Gastroesophageal sphincter (tissue), 4 donors: Measurements from ENCODE around the gene ELL2. TPM values are rescaled to one million over a fixed set of nuclear protein-coding genes. Genes with fewer than 3 reads are reported as not detected.
"Not testable (repeated sequence)": the region's sequence is repeated elsewhere in the genome, so short reads cannot be mapped to it uniquely, and the experiment has no call there.

Experiments used
- ATAC-seq: fragments of 150-250 bp; one replicate; pipeline ENCODE4 v1.9.1; 2016; ENCODE audit warnings: mild to moderate bottlenecking, moderate library complexity
- H3K27ac ChIP-seq, 4 donors: fragments of 200-600 bp; sonication (generic) in 3 of 4; 1 replicate in 3 of 4; 2 replicates in 1 of 4; pipeline ENCODE4 v1.5.1; 2016 to 2019
- H3K27me3 ChIP-seq: fragments of 200-600 bp; sonication (generic); one replicate; pipeline ENCODE4 v1.5.1; 2019
- H3K36me3 ChIP-seq, 2 donors: fragments of 200-600 bp; sonication (generic); one replicate each; pipeline ENCODE4 v1.5.1; 2019; ENCODE audit warnings: control low read depth in 1 of 2
- H3K4me1 ChIP-seq, 3 donors: fragments of 200-600 bp; sonication (generic); 1 replicate in 2 of 3; 2 replicates in 1 of 3; pipeline ENCODE4 v1.5.1; 2016 to 2019; ENCODE audit warnings: control low read depth in 2 of 3
- H3K4me3 ChIP-seq, 2 donors: fragments of 200-600 bp; sonication (generic); one replicate each; pipeline ENCODE4 v1.5.1; 2019; ENCODE audit warnings: mild to moderate bottlenecking in 1 of 2, moderate library complexity in 1 of 2
- H3K9me3 ChIP-seq, 3 donors: fragments of 200-600 bp; sonication (generic); one replicate each; pipeline ENCODE4 v1.5.1; 2017 to 2019; ENCODE audit warnings: control low read depth in 2 of 3
- CTCF ChIP-seq, 4 experiments: fragments of 200-600 bp in 2 of 4; fragments of 450-650 bp in 2 of 4; sonication (generic) in 1 of 4; IDR thresholded peaks; one replicate each; pipeline ENCODE4 v1.5.1; 2017 to 2019; ENCODE audit warnings: antibody characterized with exemption in 4 of 4, mild to moderate bottlenecking in 2 of 4, moderate library complexity in 2 of 4
- EP300 ChIP-seq: sonication (generic); formaldehyde crosslinking; IDR thresholded peaks from one replicate; pipeline ENCODE4 v1.6.1; 2017; ENCODE audit warnings: antibody characterized with exemption, mild to moderate bottlenecking
- POLR2A ChIP-seq, 2 donors: fragments of 450-650 bp; IDR thresholded peaks; one replicate each; pipeline ENCODE4 v1.6.1; 2017; ENCODE audit warnings: antibody characterized with exemption in 2 of 2, mild to moderate bottlenecking in 2 of 2, moderate library complexity in 1 of 2
- POLR2AphosphoS5 ChIP-seq: sonication (generic); formaldehyde crosslinking; IDR thresholded peaks from one replicate; pipeline ENCODE4 v1.6.1; 2017; ENCODE audit warnings: antibody characterized with exemption
- WGBS, 2 donors: methylation state at CpG; one replicate each; pipeline ENCODE4 v1.1.5; 2018; ENCODE audit warnings: low coverage in 1 of 2; 5-methylcytosine and 5-hydroxymethylcytosine counted together
- total RNA-seq, 4 donors: library from RNA; depleted of rRNA; stranded (reverse); fragments of >200 nt; gene quantifications; one replicate each; pipeline ENCODE4 v1.1.0, GENCODE V29; 2016

ELL2 gene
- total RNA-seq, 4 donors from 2014 or later = 38.4 to 117 (median 59.3) TPM

- Histone ChIP-seq H3K27me3 (no peaks in the 10 kb centered on the region), H3K36me3 (no peaks in the 10 kb centered on the region), H3K27ac (no peak overlapping the region), H3K4me1 (peaks cover 0 to 52% (median 4%) of the 10 kb centered on the region in 3 donors), H3K9me3 (no peaks in the 10 kb centered on the region), H3K4me3 (no peak overlapping the region)
- 97 to 98% methylated on average over 7 of the region's 7 CpGs for WGBS, 2 donors
- TF ChIP-seq EP300 (no peak), POLR2AphosphoS5 (no peak), POLR2A (IDR thresholded peaks at IDR 0.05) (no peak), CTCF (IDR thresholded peaks at IDR 0.05) (no peak)
- no peak for ATAC-seq
Observed at GRCh38 chr5:95928724-95929253, 32.9 kb downstream of the ELL2 start.

DNA sequence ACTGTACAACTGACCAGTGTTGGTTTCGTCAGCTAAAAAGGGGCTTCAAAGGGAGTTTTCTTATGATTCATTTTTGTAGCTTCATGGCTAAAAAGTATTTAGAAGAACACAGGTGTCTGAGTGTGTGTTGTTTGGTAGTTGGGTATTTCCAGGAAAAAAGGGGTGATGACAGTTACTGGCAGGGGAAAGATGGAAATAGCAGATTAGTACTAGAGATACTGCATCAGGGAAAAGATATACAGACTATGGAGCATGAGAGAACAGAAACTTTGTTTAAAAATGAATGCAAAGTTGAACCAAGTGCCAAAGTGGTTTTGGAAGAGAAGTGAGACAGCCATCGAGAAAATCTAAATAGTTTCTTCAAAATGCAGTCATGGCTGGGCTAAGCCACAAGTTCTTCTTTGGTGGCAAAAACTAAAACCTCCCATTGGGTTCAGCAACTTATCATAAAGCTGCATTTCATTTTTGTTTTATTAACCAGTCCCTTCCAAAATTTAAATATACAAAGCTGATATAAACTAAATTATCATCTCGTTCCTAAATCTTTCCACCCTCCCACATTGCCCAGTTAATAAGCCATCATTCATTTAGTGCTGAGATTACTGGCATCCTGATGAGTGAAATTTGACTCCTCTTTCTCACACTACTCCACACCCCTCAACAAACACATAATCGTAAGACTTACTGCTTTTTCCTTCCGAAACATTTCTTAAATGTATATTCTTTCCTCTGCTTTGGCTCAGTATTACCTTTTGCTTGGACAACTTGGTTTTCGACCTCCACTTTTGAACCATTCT is 33.5 kb downstream of the ELL2 start:
- WGBS, 2 donors = 34% methylated on average over 5 to 6 of the region's 6 CpGs
- no peaks in the 10 kb centered on the region for H3K36me3 ChIP-seq
- no peaks in the 10 kb centered on the region for H3K27me3 ChIP-seq
- peaks cover 0 to 59% (median 4%) of the 10 kb centered on the region in 3 donors for H3K4me1 ChIP-seq
- no peak overlapping the region for H3K4me3 ChIP-seq
- peak overlapping the region in 1 of 4 donors; percentile 9 for H3K27ac ChIP-seq
- TF ChIP-seq POLR2AphosphoS5 (no peak), EP300 (no peak), CTCF (IDR thresholded peaks at IDR 0.05) (no peak), POLR2A (IDR thresholded peaks at IDR 0.05) (no peak)
- no peaks in the 10 kb centered on the region for H3K9me3 ChIP-seq
- ATAC-seq = no peak

GRCh38 chr5:95927300-95927699 is 34.4 kb downstream of the ELL2 start:
- WGBS, 2 donors = 69% methylated on average over 4 of the region's 13 CpGs; no CpG with 5 or more reads in 1 of the 2 donors
- H3K27me3 ChIP-seq, ATAC-seq, H3K9me3 ChIP-seq, H3K27ac ChIP-seq, H3K36me3 ChIP-seq, H3K4me3 ChIP-seq: not testable (repeated sequence)
- peak; percentile 45 for TF ChIP-seq POLR2AphosphoS5
- peaks cover 0 to 64% (median 4%) of the 10 kb centered on the region in 3 donors for H3K4me1 ChIP-seq

GRCh38 chr5:95925939-95926338 is 35.7 kb downstream of the ELL2 start:
- no peak overlapping the region for H3K4me3 ChIP-seq
- H3K36me3 ChIP-seq = no peaks in the 10 kb centered on the region
- no peak for ATAC-seq
- no peaks in the 10 kb centered on the region for H3K9me3 ChIP-seq
- TF ChIP-seq POLR2AphosphoS5 (no peak), EP300 (no peak), POLR2A (IDR thresholded peaks at IDR 0.05) (no peak), CTCF (IDR thresholded peaks at IDR 0.05) (no peak)
- H3K27ac ChIP-seq = no peak overlapping the region
- H3K27me3 ChIP-seq = no peaks in the 10 kb centered on the region
- H3K4me1 ChIP-seq = peaks cover 0 to 54% (median 4%) of the 10 kb centered on the region in 3 donors

DNA sequence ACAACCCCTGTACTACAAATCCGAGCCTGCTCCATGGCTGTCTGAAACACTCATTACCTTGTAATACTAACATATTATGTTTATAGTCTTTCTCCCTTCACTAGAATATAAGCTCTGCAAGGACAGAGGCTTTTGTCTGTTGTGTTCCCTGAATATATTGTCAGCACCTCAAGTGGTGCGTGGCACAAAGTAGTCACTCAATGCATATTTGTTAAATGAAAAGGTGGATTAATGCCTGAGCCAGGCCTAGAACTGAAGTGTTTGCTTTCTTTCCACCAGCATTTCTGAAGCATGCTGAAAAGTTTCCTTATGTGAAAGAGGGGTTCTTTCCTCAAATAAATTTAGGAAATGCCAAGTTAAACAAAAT is 36.3 kb downstream of the ELL2 start:
- H3K27ac ChIP-seq = no peak overlapping the region
- ATAC-seq = no peak
- H3K4me3 ChIP-seq = no peak overlapping the region
- no peaks in the 10 kb centered on the region for H3K36me3 ChIP-seq
- WGBS, 2 donors = 72 to 100% methylated on average over 1 to 2 of the region's 2 CpGs
- H3K27me3 ChIP-seq = no peaks in the 10 kb centered on the region
- TF ChIP-seq CTCF (IDR thresholded peaks at IDR 0.05) = no peak
- TF ChIP-seq EP300 = no peak
- TF ChIP-seq POLR2A (IDR thresholded peaks at IDR 0.05) = no peak
- TF ChIP-seq POLR2AphosphoS5 = no peak
- H3K9me3 ChIP-seq = no peaks in the 10 kb centered on the region
- peaks cover 0 to 49% (median 4%) of the 10 kb centered on the region in 3 donors for H3K4me1 ChIP-seq
